Activated CD4-positive, alpha-beta memory T cell treated with anti-CD3 and anti-CD28 coated beads for 36 hours (primary cell): ENCODE data around the gene NMT1. TPM values are rescaled to one million over a fixed set of nuclear protein-coding genes. Genes with fewer than 3 reads are reported as not detected.

Experiments used
- CTCF ChIA-PET: fragments of 350-600 bp; sonication (Branson Sonifier 250); formaldehyde crosslinking; loops from one replicate; lab custom pipeline; 2021; ENCODE audit warnings: antibody characterized with exemption, inconsistent platforms; lab: Charles Lee
- POLR2A ChIA-PET: fragments of 350-600 bp; sonication (Branson Sonifier 250); formaldehyde crosslinking; loops from one replicate; lab custom pipeline; 2021; ENCODE audit warnings: antibody characterized with exemption; lab: Charles Lee
- DNase-seq: peaks from one replicate; pipeline ENCODE4 v3.0.0-alpha.2; 2020
- H3K27ac Mint-ChIP-seq: one replicate; pipeline ENCODE4 v1.8.0; 2021; ENCODE audit warnings: mixed read lengths
- H3K27me3 Mint-ChIP-seq: one replicate; pipeline ENCODE4 v1.8.0; 2021; ENCODE audit warnings: mixed read lengths
- H3K36me3 Mint-ChIP-seq: one replicate; pipeline ENCODE4 v1.8.0; 2021; ENCODE audit warnings: mixed read lengths
- H3K4me1 Mint-ChIP-seq: one replicate; pipeline ENCODE4 v1.8.0; 2021; ENCODE audit warnings: low read depth, mixed read lengths
- H3K4me3 Mint-ChIP-seq: one replicate; pipeline ENCODE4 v1.8.0; 2021; ENCODE audit warnings: mild to moderate bottlenecking, mixed read lengths
- H3K9me3 Mint-ChIP-seq: one replicate; pipeline ENCODE4 v1.8.0; 2021; ENCODE audit warnings: mixed read lengths
- intact Hi-C: fragments of 100-400 bp; cut with micrococcal nuclease; formaldehyde crosslinking; loops from one replicate; pipeline ENCODE4 v1.15.1; 2023
- total RNA-seq, 2 experiments: library from RNA; stranded (reverse); gene quantifications; one replicate each; pipeline ENCODE4 v1.2.3, GENCODE V29; 2021

Gene NMT1
- total RNA-seq, 2 experiments from 2014 or later, result 158 TPM

- CTCF ChIA-PET, result no interaction called here
These were observed 8.9 kb upstream of the NMT1 start for GRCh38 chr17:45052052-45052772.

GRCh38 chr17:45060382-45060796, 728 bp upstream of the NMT1 start:
- H3K27me3 Mint-ChIP-seq, result no peaks in the 10 kb centered on the region
- H3K4me1 Mint-ChIP-seq, result peaks cover 52% of the 10 kb centered on the region
- H3K4me3 Mint-ChIP-seq, result peak overlapping the region; percentile 100
- CTCF ChIA-PET, result interaction anchor here (0.8 to 2.8 kb wide), 6 partner anchors 9 to 150 kb away, joined by 3 to 22 read pairs (median 4); partner anchors contain the start of genes ACBD4, C1QL1 and HEXIM1
- intact Hi-C loops, result loop anchor here (2.0 to 5.0 kb wide), 4 partner anchors 74 to 167 kb away; partner anchors contain the start of genes ACBD4, HEXIM1 and HEXIM2
- H3K36me3 Mint-ChIP-seq, result peaks cover 6% of the 10 kb centered on the region
- DNase-seq, result no peak
- H3K27ac Mint-ChIP-seq, result peak overlapping the region; percentile 100
- H3K9me3 Mint-ChIP-seq, result no peaks in the 10 kb centered on the region
- POLR2A ChIA-PET, result interaction anchor here (0.6 to 4.7 kb wide), 10 partner anchors 10 to 352 kb away, joined by 3 to 61 read pairs (median 4); partner anchors contain the start of genes ACBD4, C1QL1, DBF4B and DCAKD

More at GRCh38 chr17:45052052-45052772, 8.9 kb upstream of the NMT1 start:
- intact Hi-C loops, result loop anchor here (1.0 to 5.0 kb wide), 2 partner anchors 9 to 80 kb away; partner anchors contain the start of genes NMT1 and PLCD3
- Mint-ChIP-seq H3K9me3 (no peaks in the 10 kb centered on the region), H3K27me3 (no peaks in the 10 kb centered on the region), H3K4me1 (peaks cover 38% of the 10 kb centered on the region), H3K4me3 (peak overlapping the region; percentile 80), H3K36me3 (peaks cover 7% of the 10 kb centered on the region), H3K27ac (peak overlapping the region; percentile 94)
- POLR2A ChIA-PET, result interaction anchor here (1.1 to 3.7 kb wide), 2 partner anchors 10 to 96 kb away, joined by 3 to 61 read pairs; partner anchors contain the start of genes HEXIM1 and NMT1
- DNase-seq, result peak; percentile 81

GRCh38 chr17:45061606-45062205, 589 bp downstream of the NMT1 start:
- Mint-ChIP-seq H3K36me3 (peaks cover 6% of the 10 kb centered on the region), H3K4me3 (peak overlapping the region; percentile 100), H3K27ac (peak overlapping the region; percentile 100), H3K9me3 (no peaks in the 10 kb centered on the region), H3K4me1 (peaks cover 46% of the 10 kb centered on the region), H3K27me3 (no peaks in the 10 kb centered on the region)
- intact Hi-C loops, result loop anchor here (1.0 to 5.0 kb wide), 6 partner anchors 9 to 166 kb away; partner anchors contain the start of genes ACBD4, HEXIM1 and HEXIM2
- POLR2A ChIA-PET, result interaction anchor here (0.5 to 4.7 kb wide), 10 partner anchors 9 to 353 kb away, joined by 3 to 61 read pairs (median 3); partner anchors contain the start of genes DBF4B, DCAKD, EFTUD2 and HEXIM1
- CTCF ChIA-PET, result interaction anchor here (1.0 to 2.8 kb wide), 5 partner anchors 15 to 151 kb away, joined by 3 to 22 read pairs (median 5); partner anchors contain the start of gene ACBD4
- DNase-seq, result no peak

- DNase-seq, result no peak
- ChIA-PET CTCF (interaction anchor here (1.1 to 1.8 kb wide), 2 partner anchors 41 to 72 kb away, joined by 3 to 8 read pairs; partner anchors contain the start of gene ACBD4), POLR2A (interaction anchor here (0.8 to 4.7 kb wide), 2 partner anchors 12 to 13 kb away, joined by 4 to 61 read pairs; partner anchors contain the start of gene DCAKD)
- Mint-ChIP-seq H3K36me3 (peaks cover 10% of the 10 kb centered on the region), H3K27me3 (no peaks in the 10 kb centered on the region), H3K27ac (no peak overlapping the region), H3K4me3 (no peak overlapping the region), H3K4me1 (peaks cover 59% of the 10 kb centered on the region), H3K9me3 (no peaks in the 10 kb centered on the region)
- intact Hi-C loops, result loop anchor here (5.0 kb wide), 2 partner anchors 84 to 164 kb away; partner anchors contain the start of gene HEXIM1
These were observed 2.1 kb downstream of the NMT1 start for GRCh38 chr17:45063198-45063597.

GRCh38 chr17:45067637-45068036, 6.5 kb downstream of the NMT1 start:
- H3K9me3 Mint-ChIP-seq, result no peaks in the 10 kb centered on the region
- no peak overlapping the region for H3K27ac Mint-ChIP-seq
- H3K27me3 Mint-ChIP-seq, result no peaks in the 10 kb centered on the region
- ChIA-PET CTCF (interaction anchor here (0.7 to 1.9 kb wide), 3 partner anchors 16 to 46 kb away, joined by 3 to 8 read pairs (median 4); no protein-coding TSS in a partner anchor), POLR2A (interaction anchor here (1.2 kb wide), 1 partner anchor 17 kb away, joined by 5 read pairs; no protein-coding TSS in a partner anchor)
- no peak for DNase-seq
- peaks cover 10% of the 10 kb centered on the region for H3K36me3 Mint-ChIP-seq
- no peak overlapping the region for H3K4me3 Mint-ChIP-seq
- intact Hi-C loops, result no loop called here
- peaks cover 37% of the 10 kb centered on the region for H3K4me1 Mint-ChIP-seq

- Mint-ChIP-seq H3K36me3 (peaks cover 18% of the 10 kb centered on the region), H3K4me3 (no peak overlapping the region), H3K9me3 (no peaks in the 10 kb centered on the region), H3K4me1 (peaks cover 22% of the 10 kb centered on the region), H3K27me3 (no peaks in the 10 kb centered on the region), H3K27ac (no peak overlapping the region)
- intact Hi-C loops, result no loop called here
- DNase-seq, result no peak
- ChIA-PET POLR2A (interaction anchor here (2.5 kb wide), 1 partner anchor 9 kb away, joined by 10 read pairs; the partner anchor contains the start of gene NMT1), CTCF (interaction anchor here (0.6 kb wide), 1 partner anchor 128 kb away, joined by 3 read pairs; no protein-coding TSS in a partner anchor)
These were observed 8.9 kb downstream of the NMT1 start for GRCh38 chr17:45070001-45070400.

- H3K36me3 Mint-ChIP-seq, result peaks cover 18% of the 10 kb centered on the region
- CTCF ChIA-PET, result no interaction called here
- no peak overlapping the region for H3K4me3 Mint-ChIP-seq
- DNase-seq, result no peak
- H3K4me1 Mint-ChIP-seq, result peaks cover 22% of the 10 kb centered on the region
- H3K27me3 Mint-ChIP-seq, result no peaks in the 10 kb centered on the region
- H3K27ac Mint-ChIP-seq, result no peak overlapping the region
- no peaks in the 10 kb centered on the region for H3K9me3 Mint-ChIP-seq
- POLR2A ChIA-PET, result interaction anchor here (2.5 kb wide), 1 partner anchor 10 kb away, joined by 10 read pairs; the partner anchor contains the start of gene NMT1
- intact Hi-C loops, result no loop called here
These were observed 9.7 kb downstream of the NMT1 start for GRCh38 chr17:45070809-45071208.

- POLR2A ChIA-PET, result no interaction called here
- CTCF ChIA-PET, result interaction anchor here (0.6 to 1.5 kb wide), 3 partner anchors 26 to 1016 kb away, joined by 3 to 5 read pairs (median 3); no protein-coding TSS in a partner anchor
These were observed 12.4 kb downstream of the NMT1 start for GRCh38 chr17:45073414-45074070.

GRCh38 chr17:45077643-45078042, 16.5 kb downstream of the NMT1 start:
- intact Hi-C loops, result no loop called here
- peaks cover 24% of the 10 kb centered on the region for H3K36me3 Mint-ChIP-seq
- H3K27me3 Mint-ChIP-seq, result no peaks in the 10 kb centered on the region
- no peak overlapping the region for H3K27ac Mint-ChIP-seq
- no peak for DNase-seq
- POLR2A ChIA-PET, result interaction anchor here (2.1 kb wide), 1 partner anchor 17 kb away, joined by 5 read pairs; no protein-coding TSS in a partner anchor
- CTCF ChIA-PET, result interaction anchor here (0.6 to 2.5 kb wide), 4 partner anchors 16 to 421 kb away, joined by 3 to 13 read pairs (median 4); partner anchors contain the start of genes ACBD4 and NMT1
- no peaks in the 10 kb centered on the region for H3K9me3 Mint-ChIP-seq
- peaks cover 31% of the 10 kb centered on the region for H3K4me1 Mint-ChIP-seq
- H3K4me3 Mint-ChIP-seq, result no peak overlapping the region

More at GRCh38 chr17:45073414-45074070, 12.4 kb downstream of the NMT1 start:
- Mint-ChIP-seq H3K4me1 (peaks cover 29% of the 10 kb centered on the region), H3K9me3 (no peaks in the 10 kb centered on the region), H3K27me3 (no peaks in the 10 kb centered on the region), H3K4me3 (no peak overlapping the region), H3K27ac (peak overlapping the region; percentile 60), H3K36me3 (peaks cover 17% of the 10 kb centered on the region)
- DNase-seq, result no peak
- intact Hi-C loops, result no loop called here

- H3K27ac Mint-ChIP-seq, result no peak overlapping the region
- CTCF ChIA-PET, result interaction anchor here (1.0 to 1.2 kb wide), 2 partner anchors 18 to 54 kb away, joined by 3 to 4 read pairs; partner anchors contain the start of gene ACBD4
These were observed 20.1 kb downstream of the NMT1 start for GRCh38 chr17:45081047-45081703.

More at GRCh38 chr17:45081047-45081703, 20.1 kb downstream of the NMT1 start:
- no peak for DNase-seq
- POLR2A ChIA-PET, result no interaction called here
- no peaks in the 10 kb centered on the region for H3K9me3 Mint-ChIP-seq
- intact Hi-C loops, result no loop called here
- H3K4me3 Mint-ChIP-seq, result no peak overlapping the region
- H3K27me3 Mint-ChIP-seq, result no peaks in the 10 kb centered on the region
- peaks cover 20% of the 10 kb centered on the region for H3K4me1 Mint-ChIP-seq
- peaks cover 19% of the 10 kb centered on the region for H3K36me3 Mint-ChIP-seq
